NCI-H345 (cell line): ENCODE data around the gene GSS.

ENCODE experiments used
- DNase-seq: peaks from one replicate; lab custom pipeline; 2025; lab: John Stamatoyannopoulos, UW

The GSS gene

GRCh38 chr20:34993941-34994508 is 38.4 kb upstream of the GSS start:
- no peak for DNase-seq

DNA sequence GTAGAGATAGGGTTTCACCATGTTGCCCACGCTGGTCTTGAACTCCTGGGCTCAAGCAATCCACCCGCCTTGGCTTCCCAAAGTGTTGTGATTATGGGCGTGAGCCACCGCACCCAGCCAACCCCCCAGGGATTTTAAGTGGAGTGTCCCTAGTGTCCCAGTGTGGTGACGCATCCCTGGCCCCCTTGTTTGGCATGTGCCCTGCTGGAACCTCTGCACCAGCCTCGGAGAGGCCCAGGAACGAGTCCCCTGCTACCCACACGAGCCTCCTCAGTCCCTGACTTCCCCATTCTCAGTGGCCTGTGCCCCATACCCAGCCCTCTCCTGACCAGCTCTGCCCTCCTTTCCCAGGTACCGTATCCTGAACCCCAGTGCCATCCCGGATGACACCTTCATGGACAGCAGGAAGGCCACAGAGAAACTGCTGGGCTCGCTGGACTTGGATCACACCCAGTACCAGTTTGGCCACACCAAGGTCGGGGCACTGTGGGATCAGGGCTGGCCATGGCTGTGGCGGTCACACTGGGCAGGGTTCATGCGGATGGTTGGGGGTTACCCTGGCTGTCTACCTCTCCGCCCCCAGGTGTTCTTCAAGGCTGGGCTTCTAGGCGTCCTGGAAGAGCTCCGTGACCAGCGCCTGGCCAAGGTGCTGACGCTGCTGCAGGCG is 37.3 kb upstream of the GSS start:
- no peak for DNase-seq

GRCh38 chr20:34990661-34991214 is 35.1 kb upstream of the GSS start:
- DNase-seq = no peak

DNA sequence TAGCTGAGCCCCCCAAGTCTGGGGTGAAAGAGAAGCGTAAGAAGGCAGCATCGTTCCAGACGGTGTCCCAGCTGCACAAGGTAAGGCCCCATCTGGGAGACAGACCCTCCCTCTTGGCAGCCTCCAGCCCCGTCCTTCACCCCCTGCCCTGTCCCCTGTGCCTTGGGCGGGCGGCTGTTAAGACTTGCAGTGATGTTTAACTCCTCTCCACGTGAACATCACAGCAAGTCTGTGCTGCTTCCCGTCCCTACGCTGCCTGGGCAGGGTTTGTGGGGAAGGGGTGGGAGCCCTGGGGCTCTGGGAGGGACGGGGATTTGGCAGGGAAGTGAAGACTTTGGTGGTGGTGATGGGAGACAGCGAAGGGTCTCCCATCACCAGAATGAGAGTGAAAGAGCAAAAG is 34.6 kb upstream of the GSS start:
- no peak for DNase-seq

- no peak for DNase-seq
These were observed 34.1 kb upstream of the GSS start for GRCh38 chr20:34989670-34990069.

GRCh38 chr20:34989118-34989517 is 33.5 kb upstream of the GSS start:
- DNase-seq = no peak

GRCh38 chr20:34988191-34988540 is 32.6 kb upstream of the GSS start:
- DNase-seq = no peak

GRCh38 chr20:34987288-34988190 is 31.9 kb upstream of the GSS start:
- no peak for DNase-seq

DNA sequence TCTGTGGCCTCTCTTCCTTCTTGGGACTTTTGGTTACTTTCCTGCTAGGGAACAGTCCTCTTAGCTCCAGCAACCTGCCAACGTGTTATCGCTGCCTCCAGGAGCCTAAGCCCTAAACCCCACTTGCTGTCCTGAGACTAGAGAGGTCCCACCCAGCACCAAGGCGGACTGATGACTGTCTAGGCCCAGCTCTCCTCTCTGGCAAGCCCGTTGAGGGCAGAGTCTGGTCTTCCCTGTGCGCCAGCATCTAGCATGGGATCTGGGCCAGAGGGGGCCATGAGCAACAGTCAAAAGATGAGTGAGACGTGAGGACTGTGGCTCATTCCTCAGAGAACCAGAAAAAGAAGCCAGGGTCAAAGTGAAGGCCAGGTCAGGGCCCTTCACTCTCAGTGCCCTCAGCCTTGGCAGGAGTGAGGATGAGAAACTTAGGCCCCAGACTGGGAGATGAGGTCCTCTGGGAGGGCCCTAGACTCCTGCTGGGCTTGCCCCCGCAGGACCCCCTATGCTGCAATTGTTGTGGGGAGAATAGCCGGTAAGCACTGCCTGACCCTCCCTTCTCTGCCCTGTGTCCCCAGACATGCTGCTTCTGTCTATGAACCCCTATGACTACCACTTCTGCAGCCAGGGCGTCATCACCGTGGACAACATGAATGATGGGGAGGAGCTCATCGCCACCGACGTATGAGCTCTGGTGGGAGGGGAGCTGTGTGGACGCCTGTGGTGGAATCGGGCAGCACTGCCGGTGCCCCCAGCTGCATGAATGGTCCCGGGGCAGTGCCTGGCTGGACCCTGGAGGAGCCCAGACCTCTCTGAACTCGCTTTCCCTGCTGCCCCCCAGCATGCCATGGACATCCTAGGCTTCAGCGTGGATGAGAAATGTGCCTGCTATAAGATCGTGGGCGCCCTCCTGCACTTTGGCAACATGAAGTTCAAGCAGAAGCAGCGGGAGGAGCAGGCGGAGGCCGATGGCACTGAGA is 31.0 kb upstream of the GSS start:
- no peak for DNase-seq

DNA sequence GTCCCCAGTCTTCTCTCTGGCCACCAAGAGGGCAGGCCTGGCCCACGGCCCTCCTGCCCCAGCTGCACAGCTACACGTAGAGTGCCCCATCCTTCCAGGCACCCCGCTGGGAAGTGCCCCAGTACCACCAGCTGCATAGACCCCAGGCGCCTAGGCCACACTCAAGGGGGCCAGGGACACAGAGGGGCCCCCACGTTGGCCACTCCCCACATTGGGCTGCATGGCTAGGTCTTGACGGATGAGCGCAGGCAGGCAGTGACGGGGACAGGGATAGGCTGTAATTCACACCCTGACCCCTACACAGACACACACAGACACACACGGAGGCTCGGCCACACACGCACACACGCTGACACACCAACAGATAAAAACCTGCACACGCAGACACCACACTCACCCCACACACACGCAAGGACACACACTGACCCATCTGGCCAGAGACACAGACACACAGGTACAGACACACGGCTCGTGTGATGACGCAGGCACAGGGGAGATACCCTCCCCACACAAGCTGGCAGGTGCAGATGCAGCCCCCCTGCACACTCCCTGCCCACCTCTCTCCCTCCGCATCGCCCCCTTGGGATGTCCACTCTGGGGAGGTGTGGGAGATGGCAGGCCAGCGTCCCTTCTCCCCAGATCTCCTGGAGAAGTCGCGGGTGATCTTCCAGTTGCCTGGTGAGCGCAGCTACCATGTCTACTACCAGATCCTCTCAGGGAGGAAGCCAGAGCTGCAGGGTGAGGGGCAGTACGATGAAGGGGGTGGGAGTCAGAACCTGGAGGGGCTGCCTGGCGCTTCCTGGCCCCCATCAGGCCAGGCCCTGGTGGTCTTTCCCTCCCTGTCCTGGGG is 30.1 kb upstream of the GSS start:
- DNase-seq = no peak

DNA sequence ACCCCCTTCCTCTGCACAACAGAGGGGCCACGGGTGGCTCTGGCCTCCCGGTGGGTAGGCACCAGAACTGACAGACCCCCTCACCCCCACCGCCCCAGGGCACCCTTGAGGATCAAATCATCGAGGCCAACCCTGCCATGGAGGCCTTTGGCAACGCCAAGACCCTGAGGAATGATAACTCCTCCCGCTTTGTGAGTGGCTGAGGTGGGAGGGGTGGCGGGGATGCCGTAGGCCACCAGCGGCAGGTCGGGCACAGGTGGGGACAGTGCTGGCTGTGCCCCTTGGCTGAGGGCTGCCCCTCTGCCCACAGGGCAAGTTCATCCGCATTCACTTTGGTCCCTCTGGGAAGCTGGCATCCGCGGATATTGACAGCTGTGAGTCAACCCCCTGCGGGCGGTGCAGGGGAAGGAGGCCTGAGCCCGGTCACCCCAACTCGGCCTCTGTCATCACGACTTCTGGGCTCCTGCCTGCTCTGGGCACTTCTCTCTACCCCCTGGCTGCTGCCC is 29.2 kb upstream of the GSS start:
- DNase-seq = no peak

GRCh38 chr20:34983995-34984735 is 28.6 kb upstream of the GSS start:
- no peak for DNase-seq

DNA sequence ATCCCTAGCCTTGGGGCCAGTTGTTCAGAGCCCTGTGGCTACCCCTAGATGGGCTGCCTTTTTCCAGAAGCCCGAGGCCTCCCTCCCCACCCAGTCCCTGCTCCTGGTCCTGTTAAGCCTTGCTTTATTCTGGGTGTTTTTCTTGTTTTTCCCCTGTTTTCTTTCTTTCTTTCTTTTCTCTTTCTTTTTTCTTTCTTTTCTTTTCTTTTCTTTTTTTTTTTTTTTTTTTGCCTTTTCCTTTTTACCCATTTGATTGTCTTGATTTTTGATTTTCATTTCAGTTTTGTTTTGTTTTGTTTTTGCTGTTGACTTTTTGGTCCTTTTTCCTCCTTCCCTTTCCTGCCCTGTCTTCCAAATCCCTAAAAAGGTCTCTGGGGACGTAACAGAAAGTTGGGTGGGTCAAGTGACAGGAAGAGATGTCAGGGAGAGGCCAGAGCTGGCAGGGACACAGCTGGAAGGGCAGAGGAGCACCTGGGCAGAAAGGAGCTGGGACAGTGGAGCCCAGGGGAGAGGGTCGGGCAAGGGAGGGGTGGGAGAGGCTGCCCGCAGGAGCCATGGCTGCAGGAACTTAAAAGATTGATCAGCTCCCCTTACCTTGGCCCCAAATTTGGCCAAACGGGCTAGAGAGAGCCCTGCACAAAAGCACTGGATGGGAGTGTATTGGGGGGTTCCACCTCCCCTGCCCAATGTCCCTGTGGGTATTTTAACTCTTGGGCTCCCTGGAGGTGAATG is 27.6 kb upstream of the GSS start:
- no peak for DNase-seq

DNA sequence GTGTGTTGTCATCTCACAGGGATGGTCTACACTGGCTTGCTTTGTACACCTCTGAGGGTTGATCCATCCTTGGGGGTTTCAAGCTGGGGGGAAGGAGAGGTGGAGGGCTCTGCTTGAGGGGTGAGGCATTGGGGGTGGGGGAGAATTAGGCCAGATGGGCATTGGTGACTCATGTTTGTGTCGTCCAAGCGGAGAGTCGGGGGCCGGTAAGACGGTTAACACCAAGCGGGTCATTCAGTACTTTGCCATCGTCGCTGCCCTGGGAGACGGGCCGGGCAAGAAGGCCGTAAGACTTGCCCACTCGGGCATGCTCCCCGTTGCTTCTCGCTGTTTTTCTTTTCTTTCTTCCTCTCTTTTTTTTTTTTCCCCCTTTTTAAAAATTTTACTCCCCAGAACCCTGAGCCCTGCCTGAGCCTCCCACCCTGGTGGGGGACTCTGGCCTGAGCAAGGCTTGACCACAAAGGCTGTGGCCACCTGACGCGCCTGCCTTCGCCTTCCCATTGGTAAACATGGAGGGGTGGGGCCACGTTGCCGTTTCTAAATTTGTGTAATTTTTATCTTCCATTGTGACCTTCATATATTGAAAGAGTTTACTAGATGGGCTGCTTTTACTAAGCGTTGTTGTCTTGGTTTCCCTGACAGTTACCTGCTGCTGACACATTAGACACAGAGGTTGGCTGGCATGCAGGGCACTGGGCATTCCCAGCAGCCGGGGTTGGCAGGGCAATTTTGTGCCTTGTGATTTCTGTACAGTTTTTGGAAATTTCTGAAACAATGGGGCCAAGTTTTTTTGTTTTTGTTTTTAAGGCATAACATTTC is 26.9 kb upstream of the GSS start:
- no peak for DNase-seq

- DNase-seq = no peak
These were observed 25.1 kb upstream of the GSS start for GRCh38 chr20:34980543-34981233.

DNA sequence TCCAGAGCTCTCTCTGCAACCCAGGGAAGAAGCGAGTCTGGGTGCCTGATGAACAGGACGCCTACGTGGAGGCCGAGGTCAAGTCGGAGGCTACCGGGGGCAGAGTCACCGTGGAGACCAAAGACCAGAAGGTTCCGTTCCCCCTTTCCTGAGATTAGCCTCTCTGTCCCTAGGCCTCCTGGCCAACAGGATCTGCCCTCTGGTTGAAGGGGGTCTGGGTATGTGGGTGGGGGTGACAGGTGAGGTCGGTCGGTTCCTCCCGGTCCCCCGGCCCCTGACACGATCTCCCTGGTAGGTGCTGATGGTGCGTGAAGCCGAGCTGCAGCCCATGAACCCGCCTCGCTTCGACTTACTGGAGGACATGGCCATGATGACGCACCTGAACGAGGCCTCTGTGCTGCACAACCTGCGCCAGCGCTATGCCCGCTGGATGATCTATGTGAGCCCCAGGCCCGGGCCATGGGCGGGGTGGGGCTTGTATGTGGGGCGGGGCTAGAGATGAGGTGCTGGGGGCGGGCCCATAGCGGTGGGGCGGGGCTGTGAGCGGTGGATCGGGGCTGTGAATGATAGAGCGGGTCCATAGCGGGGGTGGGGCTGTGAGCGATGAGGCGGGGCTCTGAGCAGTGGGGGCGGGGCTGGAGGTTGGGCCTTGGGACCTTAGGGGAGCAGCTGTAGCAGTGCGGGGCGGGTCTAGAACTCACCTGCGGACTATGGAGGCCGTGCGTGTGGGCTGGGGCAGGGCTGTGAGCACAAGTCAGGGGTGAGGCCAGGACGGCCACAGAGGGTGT is 24.0 kb upstream of the GSS start:
- no peak for DNase-seq
